D721Med (cell line): Measurements from ENCODE around the gene UBA52.

Source experiments
- DNase-seq: peaks from one replicate; pipeline ENCODE4 v3.0.0; 2011; ENCODE audit warnings: low spot score; ENCODE audit not compliant: insufficient read length
- FAIRE-seq: peaks from 2 replicates; lab custom pipeline; 2011; peaks lifted over from hg19 to GRCh38; lab: Jason Lieb, UNC
- CTCF ChIP-seq: IDR thresholded peaks from 2 replicates; pipeline ENCODE4 v1.5.1; 2012; ENCODE audit warnings: mild to moderate bottlenecking, control low read depth; ENCODE audit not compliant: insufficient read depth; ENCODE audit errors: missing control alignments

Gene UBA52

GRCh38 chr19:18601875-18602274, 30.2 kb downstream of the UBA52 start:
- no peak for FAIRE-seq
- no peak for TF ChIP-seq CTCF

GRCh38 chr19:18603255-18603957, 31.7 kb downstream of the UBA52 start:
- FAIRE-seq (no peak), DNase-seq (no peak)
- TF ChIP-seq CTCF = no peak

More at GRCh38 chr19:18601875-18602274, 30.2 kb downstream of the UBA52 start:
- no peak for DNase-seq

- DNase-seq (no peak), FAIRE-seq (no peak)
- TF ChIP-seq CTCF = no peak
These were observed 32.5 kb downstream of the UBA52 start for GRCh38 chr19:18603958-18604819.

- FAIRE-seq (no peak), DNase-seq (no peak)
- no peak for TF ChIP-seq CTCF
These were observed 33.1 kb downstream of the UBA52 start for GRCh38 chr19:18604820-18605159.

- FAIRE-seq (no peak), DNase-seq (no peak)
- no peak for TF ChIP-seq CTCF
These were observed 33.5 kb downstream of the UBA52 start for GRCh38 chr19:18605196-18605545.

GRCh38 chr19:18605546-18606280, 34.1 kb downstream of the UBA52 start:
- FAIRE-seq (no peak), DNase-seq (peak; percentile 43)
- TF ChIP-seq CTCF = no peak
